Measurements from ENCODE around the gene RTN4RL1. TPM values are rescaled to one million over a fixed set of nuclear protein-coding genes. Genes with fewer than 3 reads are reported as not detected.
"Not testable (repeated sequence)": the region's sequence is repeated elsewhere in the genome, so short reads cannot be mapped to it uniquely, and the experiment has no call there.

Gene RTN4RL1
- total RNA-seq, 1 donor from 2014 or later, result not detected

DNA sequence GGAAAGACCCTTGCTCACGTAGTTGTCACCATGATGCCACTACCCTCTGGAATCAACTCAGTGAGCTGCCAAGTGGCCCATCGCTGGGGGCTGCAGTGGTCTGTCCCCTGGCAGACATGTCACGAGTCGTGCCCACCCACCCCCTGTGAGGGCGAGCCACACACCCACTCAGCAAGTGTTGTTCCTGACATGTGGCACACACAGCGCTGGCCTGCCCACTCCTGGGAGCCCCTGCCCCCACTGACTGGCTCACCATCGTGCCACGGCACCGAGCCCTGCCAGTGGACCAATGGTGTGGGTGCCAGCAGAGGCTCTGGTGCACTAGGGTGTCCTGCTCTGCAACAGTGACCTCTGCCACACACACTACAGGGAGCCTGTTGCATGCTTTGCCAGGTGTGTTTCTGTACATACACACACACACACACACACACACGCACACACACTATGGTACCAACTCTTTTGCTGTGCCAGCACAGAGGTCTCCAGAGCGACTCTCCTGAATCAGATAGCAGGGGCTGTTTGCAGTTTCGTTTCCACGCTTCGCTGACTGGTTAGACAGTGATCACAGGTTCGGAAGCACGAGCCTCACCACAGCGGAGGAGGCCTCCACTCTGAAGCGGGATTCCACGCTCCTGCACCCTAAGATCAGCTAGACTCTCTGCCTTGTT lies 7.7 kb downstream of the RTN4RL1 start:
- no peak for DNase-seq
- Mint-ChIP-seq H3K36me3 (ENCODE audit: low read depth) (no peaks in the 10 kb centered on the region), H3K27me3 (peaks cover 39% of the 10 kb centered on the region), H3K4me3 (no peak overlapping the region), H3K27ac (no peak overlapping the region), H3K9me3 (no peaks in the 10 kb centered on the region), H3K4me1 (peaks cover under 1% of the 10 kb centered on the region)
- ChIA-PET CTCF (no interaction called here), POLR2A (no interaction called here)
- ATAC-seq (ENCODE audit: low read depth), result peak; percentile 61
- intact Hi-C loops (cut with micrococcal nuclease), result no loop called here
- no peak for TF ChIP-seq CTCF (IDR thresholded peaks at IDR 0.05)

DNA sequence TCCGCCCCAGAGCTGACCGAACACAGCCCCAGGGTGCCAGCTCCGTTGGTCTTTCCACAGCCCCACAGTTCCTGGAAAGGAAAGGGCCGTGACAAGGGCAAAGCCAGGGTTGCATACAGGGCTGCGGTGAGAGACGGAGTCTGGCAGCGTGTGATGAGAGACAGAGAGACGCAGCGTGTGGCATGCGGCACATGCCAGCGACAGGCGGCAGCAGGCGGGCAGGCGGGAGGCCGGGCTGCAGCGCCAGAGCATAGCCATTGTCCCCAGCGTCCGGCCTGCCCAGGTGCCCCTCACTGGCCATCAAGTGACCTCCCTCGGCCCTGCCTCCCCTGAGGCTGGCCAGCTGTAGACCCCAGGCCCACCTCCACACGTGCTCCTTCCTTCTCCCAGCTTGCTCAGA lies 8.6 kb downstream of the RTN4RL1 start:
- no peaks in the 10 kb centered on the region for H3K36me3 Mint-ChIP-seq (ENCODE audit: low read depth)
- no peaks in the 10 kb centered on the region for H3K4me1 Mint-ChIP-seq
- no peak for TF ChIP-seq CTCF (IDR thresholded peaks at IDR 0.05)
- H3K27ac Mint-ChIP-seq, result no peak overlapping the region
- no peaks in the 10 kb centered on the region for H3K9me3 Mint-ChIP-seq
- H3K4me3 Mint-ChIP-seq, result no peak overlapping the region
- ChIA-PET POLR2A (no interaction called here), CTCF (no interaction called here)
- DNase-seq (no peak), ATAC-seq (ENCODE audit: low read depth) (no peak)
- intact Hi-C loops (cut with micrococcal nuclease), result no loop called here
- peaks cover 38% of the 10 kb centered on the region for H3K27me3 Mint-ChIP-seq

GRCh38 chr17:2015314-2015713 lies 9.8 kb downstream of the RTN4RL1 start:
- no peak for TF ChIP-seq CTCF (IDR thresholded peaks at IDR 0.05)
- POLR2A ChIA-PET, result no interaction called here
- Mint-ChIP-seq H3K27me3 (peaks cover 41% of the 10 kb centered on the region), H3K4me3 (no peak overlapping the region), H3K4me1 (no peaks in the 10 kb centered on the region), H3K9me3 (no peaks in the 10 kb centered on the region), H3K27ac (no peak overlapping the region), H3K36me3 (ENCODE audit: low read depth) (no peaks in the 10 kb centered on the region)
- no peak for DNase-seq
- ATAC-seq (ENCODE audit: low read depth), result no peak
- CTCF ChIA-PET, result no interaction called here
- intact Hi-C loops (cut with micrococcal nuclease), result no loop called here

- H3K27ac Mint-ChIP-seq, result no peak overlapping the region
- ATAC-seq (ENCODE audit: low read depth), result no peak
- no peaks in the 10 kb centered on the region for H3K4me1 Mint-ChIP-seq
- no peak overlapping the region for H3K4me3 Mint-ChIP-seq
- POLR2A ChIA-PET, result no interaction called here
- CTCF ChIA-PET, result no interaction called here
- H3K36me3 Mint-ChIP-seq (ENCODE audit: low read depth), result no peaks in the 10 kb centered on the region
- peaks cover 35% of the 10 kb centered on the region for H3K27me3 Mint-ChIP-seq
- TF ChIP-seq CTCF (IDR thresholded peaks at IDR 0.05), result no peak
- DNase-seq, result no peak
- intact Hi-C loops (cut with micrococcal nuclease), result no loop called here
- H3K9me3 Mint-ChIP-seq, result no peaks in the 10 kb centered on the region
Observed at GRCh38 chr17:2013994-2014317, 11.2 kb downstream of the RTN4RL1 start.

DNA sequence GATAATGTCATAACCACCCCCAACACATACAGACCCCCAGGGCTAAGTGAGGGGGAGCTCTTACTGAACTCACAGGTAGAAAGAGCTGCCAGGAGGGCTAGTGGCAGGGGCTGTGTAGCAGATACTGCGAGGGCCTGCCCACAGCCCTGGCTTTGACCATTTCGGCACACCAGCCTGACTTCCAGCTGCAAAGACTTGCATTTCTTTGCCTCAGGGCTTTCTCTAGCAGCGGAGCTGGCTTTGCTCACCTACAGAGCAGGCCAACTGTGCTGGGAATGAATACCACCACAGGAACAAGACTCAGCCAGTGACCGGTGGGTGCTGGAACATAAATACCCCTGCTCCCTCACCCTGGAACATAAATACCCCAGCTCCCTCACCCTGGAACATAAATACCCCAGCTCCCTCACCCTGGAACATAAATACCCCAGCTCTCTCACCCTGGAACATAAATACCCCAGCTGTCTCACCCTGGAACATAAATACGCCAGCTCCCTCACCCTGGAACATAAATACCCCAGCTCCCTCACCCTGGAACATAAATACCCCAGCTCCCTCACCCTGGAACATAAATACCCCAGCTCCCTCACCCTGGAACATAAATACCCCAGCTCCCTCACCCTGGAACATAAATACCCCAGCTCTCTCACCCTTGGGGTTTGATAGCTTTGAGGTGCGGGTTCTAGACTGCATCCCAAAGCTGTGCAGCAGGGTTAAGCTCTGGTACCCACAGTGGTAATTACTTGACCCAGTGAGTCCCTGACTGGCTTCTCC lies 11.7 kb downstream of the RTN4RL1 start:
- H3K27ac Mint-ChIP-seq; ATAC-seq (ENCODE audit: low read depth): not testable (repeated sequence)

More for the DNA sequence above, 11.7 kb downstream of the RTN4RL1 start:
- CTCF ChIA-PET; H3K36me3 Mint-ChIP-seq (ENCODE audit: low read depth); DNase-seq; intact Hi-C loops (cut with micrococcal nuclease); POLR2A ChIA-PET; H3K9me3 Mint-ChIP-seq; H3K4me3 Mint-ChIP-seq; H3K4me1 Mint-ChIP-seq: not testable (repeated sequence)
- H3K27me3 Mint-ChIP-seq, result peaks cover 36% of the 10 kb centered on the region

Data from activated B cell treated with CpG ODN at 0.5 μM for 24 hours (primary cell).